Measurements from ENCODE around the gene SPPL2B.
"Not testable (repeated sequence)": the region's sequence is repeated elsewhere in the genome, so short reads cannot be mapped to it uniquely, and the experiment has no call there.

Gene SPPL2B

DNA sequence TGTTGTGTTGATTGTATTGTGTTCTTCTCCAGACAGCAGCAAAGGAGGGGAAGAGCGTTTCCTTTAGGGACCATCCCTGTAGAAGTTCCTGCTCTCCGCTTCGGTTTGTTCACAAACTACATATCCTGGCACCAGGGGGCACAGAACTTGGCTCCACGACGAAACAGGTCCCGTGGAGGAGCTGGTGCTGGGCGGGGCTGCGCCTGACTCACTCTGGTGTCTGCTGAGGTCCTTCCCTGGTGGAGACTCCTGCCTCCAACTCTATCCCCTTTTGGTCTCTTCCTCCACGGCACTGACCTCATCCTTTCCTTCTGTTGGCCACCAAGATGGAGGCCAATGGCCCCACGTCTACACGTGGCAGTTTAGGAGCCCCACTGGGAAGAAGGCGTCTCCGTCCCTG is 46.3 kb downstream of the SPPL2B start:
- in situ Hi-C loops (cut with MboI; ENCODE audit: low sequenced_read_pairs), result no loop called here

GRCh38 chr19:2375353-2376121 is 47.1 kb downstream of the SPPL2B start:
- in situ Hi-C loops (cut with MboI; ENCODE audit: low sequenced_read_pairs), result no loop called here

DNA sequence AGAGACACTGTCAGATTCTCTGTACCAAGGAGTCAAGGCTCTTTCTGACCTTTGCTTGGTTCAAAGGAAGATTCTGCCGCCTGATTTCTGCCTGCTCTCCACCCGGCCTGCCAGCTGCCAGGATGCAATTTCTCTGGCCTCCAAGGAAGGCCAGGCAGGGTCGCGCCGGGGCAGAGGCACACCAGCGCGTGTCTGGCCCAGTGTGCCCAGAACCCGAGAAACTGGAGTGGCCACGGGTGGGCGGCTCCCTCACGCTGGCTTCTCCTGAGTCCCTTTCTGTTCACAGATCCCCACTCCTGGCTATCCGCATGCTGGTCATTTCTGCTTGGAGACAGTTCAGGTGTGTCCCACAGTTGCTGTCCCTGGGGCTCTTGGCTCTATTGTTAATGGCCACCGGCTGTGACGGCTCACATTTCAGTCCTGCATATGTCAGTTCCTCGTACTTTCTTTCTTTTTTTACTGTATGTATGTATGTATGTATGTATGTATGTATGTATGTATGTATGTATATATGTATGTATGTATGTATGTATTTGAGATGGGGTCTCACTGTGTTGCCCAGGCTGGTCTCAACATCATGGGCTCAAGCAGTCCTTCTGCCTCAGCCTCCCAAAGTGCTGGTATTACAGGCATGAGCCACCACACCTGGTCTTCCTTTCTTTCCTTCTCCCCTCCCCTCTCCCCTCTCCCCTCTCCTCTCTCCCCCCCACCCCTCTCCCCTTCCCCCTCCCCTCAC is 48.5 kb downstream of the SPPL2B start:
- in situ Hi-C loops (cut with MboI; ENCODE audit: low sequenced_read_pairs), result no loop called here

DNA sequence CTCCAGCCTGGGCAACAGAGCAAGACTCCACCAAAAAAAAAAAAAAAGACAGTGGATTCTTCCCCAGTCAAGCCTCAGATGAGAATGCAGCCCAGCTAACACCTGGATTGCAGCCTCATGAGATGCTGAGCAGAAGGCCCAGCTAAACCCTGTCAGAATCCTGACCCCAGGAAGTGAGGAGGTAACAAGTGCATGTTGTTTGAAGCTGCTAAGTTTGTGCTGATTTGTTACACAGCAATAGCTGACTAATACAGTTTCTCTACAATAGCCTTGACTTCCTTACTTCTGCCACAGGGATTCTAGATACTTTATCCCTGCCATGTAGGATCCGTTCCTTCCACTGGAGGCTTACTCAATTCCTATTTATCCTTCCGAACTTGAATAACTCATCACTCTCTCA is 52.1 kb downstream of the SPPL2B start:
- in situ Hi-C loops (cut with MboI; ENCODE audit: low sequenced_read_pairs), result loop anchor here (10.0 kb wide), 1 partner anchor 226 kb away; the partner anchor contains the start of gene AP3D1

DNA sequence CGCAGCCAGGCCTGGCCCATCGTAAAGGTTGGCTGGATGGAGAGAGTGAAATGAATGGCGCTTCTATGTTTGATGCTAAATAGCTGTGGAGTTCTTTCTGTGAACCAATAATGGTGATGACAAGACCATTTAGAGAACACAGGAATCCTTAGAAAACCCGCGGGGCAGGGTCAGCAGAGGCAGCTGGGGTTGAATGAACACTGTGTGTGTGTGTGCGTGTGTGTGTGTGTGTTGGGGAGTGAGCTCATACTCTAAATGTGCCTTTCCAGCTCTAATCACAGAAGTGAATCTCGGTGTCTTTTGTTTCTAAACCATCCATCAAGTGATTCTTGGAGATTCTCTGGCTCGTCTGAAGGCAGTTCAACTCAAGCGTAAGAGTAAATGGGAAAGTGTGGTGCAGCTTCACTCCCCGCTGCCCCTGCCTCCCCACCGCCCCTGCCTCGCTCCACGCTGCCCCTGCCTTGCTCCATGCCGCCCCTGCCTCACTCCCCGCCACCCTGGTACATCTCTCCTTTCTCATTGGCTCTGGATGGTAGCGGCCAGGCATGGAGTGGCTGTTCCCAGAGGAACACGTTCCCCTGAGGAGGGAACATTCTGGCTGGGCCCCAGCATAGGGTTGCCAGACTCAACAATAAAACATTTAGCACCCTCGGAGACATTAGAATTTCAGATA is 52.8 kb downstream of the SPPL2B start:
- in situ Hi-C loops (cut with MboI; ENCODE audit: low sequenced_read_pairs), result loop anchor here (10.0 kb wide), 1 partner anchor 226 kb away; the partner anchor contains the start of gene AP3D1

DNA sequence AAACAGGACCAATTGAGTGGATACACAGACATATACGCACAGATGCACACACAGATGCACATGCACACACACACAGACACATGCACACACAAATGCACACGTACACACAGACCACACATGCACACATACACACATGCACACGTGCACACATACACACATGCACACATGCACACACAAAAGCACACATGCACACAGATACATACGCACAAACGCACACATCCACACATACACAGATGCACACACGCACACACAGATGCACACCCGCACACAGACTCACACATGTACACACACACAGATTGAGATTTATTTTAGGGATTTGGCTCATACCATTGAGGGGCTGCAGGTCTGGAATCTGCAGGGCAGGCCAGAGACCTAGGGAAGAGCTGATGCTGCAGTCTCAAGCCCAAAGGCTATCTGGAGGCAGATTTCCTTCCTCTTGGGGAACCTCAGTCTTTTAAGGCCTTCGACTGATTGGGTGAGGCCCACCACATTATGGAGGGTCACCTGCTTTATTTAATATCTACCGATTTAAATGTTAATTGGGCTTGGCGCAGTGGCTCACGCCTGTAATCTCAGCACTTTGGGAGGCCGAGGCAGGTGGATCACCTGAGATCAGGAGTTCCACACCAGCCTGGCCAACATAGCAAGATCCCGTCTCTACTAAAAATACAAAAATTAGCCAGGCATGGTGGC is 54.2 kb downstream of the SPPL2B start:
- in situ Hi-C loops (cut with MboI; ENCODE audit: low sequenced_read_pairs), result loop anchor here (10.0 kb wide), 1 partner anchor 228 kb away; the partner anchor contains the start of gene AP3D1

- in situ Hi-C loops (cut with MboI; ENCODE audit: low sequenced_read_pairs), result loop anchor here (10.0 kb wide), 1 partner anchor 230 kb away; the partner anchor contains the start of gene AP3D1
Observed at GRCh38 chr19:2385053-2385721, 56.7 kb downstream of the SPPL2B start.

DNA sequence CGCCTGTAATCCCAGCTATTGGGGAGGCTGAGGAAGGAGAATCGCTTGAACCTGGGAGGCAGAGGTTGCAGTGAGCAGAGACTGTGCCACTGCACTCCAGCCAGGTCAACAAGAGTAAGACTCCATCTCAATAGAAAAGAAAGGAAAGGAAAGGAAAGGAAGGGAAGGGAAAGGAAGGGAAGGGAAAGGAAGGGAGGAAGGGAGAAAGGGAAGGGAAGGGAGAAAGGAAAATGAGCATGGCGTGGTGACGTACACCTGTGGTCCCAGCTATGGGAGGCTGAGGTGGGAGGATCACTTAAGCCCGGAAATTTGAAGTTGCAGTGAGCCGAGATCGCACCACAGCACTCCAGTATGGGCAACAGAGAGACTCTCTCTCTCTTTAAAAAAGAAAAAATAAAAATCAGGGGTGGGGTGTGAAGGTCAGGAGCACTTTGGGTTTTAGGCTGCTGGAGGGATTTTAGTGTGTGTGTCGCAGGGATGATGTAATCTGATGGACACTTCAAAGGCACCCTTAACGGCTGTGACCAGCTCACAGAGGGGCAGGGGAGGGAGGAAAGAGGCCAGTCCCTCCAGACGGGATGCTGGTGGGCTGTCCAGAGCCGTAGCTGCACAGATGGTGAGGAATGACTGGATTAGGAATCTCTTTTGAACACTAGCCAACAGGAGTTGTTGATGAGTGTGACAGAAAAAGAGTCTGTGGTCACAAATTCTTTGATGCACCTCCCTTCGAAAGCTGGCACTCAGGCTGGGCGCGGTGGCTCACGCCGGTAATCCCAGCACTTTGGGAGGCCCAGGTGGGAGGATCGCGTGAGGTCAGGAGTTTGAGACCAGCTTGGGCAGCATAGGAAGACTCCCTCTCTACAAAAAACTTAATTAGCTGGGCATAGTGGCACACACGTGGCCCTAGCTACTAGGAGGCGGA is 59.1 kb downstream of the SPPL2B start:
- in situ Hi-C loops (cut with MboI; ENCODE audit: low sequenced_read_pairs), result loop anchor here (10.0 kb wide), 1 partner anchor 233 kb away; the partner anchor contains the start of gene AP3D1

DNA sequence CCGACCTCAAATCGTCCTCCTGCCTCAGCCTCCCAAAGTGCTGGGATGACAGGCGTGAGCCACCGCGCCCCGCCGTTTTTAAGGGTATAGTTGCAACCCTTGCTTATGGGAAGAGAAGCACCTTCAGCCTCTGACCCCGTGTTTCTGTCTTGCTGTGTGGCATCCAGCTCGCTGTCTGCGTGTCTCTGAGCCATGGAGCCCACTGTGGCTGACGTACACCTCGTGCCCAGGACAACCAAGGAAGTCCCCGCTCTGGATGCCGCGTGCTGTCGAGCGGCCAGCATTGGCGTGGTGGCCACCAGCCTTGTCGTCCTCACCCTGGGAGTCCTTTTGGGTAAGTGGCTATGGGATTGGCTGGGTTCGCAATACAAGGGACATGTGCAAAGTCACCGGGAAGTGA is 61.1 kb downstream of the SPPL2B start:
- in situ Hi-C loops (cut with MboI; ENCODE audit: low sequenced_read_pairs), result loop anchor here (10.0 kb wide), 1 partner anchor 235 kb away; the partner anchor contains the start of gene AP3D1

DNA sequence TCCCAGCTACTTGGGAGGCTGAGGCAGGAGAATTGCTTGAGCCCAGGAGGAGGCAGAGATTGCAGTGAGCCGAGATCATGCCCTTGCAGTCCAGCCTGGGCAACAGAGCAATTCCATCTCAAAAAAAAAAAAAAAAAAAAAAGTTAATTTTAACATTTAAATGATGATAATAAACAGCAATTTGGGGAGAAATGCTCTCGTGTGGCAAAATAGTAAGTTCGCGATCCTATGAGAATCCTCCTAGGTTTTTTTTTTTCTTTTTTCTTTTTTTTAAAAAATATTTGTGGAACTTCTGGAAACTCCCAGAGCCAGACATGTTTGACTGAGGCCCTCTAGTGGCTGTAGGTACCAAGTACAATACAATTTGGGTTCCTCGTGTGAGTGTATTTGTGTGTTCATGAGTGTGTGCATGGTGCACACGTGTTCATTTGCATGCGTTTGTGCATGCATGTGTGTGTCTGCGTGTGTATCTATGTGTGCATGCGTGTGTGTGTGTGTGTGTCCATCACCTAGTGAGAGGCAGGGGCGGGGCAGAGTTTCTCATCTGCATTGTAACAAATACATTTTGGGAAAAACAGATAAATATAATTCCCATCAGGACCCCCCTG is 62.7 kb downstream of the SPPL2B start:
- in situ Hi-C loops (cut with MboI; ENCODE audit: low sequenced_read_pairs), result no loop called here

GRCh38 chr19:2392366-2392765 is 63.9 kb downstream of the SPPL2B start:
- in situ Hi-C loops (cut with MboI; ENCODE audit: low sequenced_read_pairs), result no loop called here

DNA sequence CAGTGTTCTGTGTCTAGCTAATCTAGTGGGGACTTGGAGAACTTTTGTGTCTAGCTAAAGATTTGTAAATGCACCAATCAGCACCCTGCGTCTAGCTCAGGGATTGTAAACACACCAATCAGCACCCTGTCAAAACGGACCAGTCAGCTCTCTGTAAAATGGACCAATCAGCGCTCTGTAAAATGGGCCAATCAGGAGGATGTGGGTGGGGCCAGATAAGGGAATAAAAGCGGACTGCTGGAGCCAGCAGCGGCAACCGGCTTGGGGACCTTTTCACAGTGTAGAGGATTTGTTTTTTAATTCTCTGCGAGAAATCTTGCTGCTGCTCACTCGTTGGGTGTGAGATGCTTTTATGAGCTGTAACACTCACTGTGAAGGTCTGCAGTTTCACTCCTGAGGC is 64.4 kb downstream of the SPPL2B start:
- in situ Hi-C loops (cut with MboI; ENCODE audit: low sequenced_read_pairs), result not testable (repeated sequence)

- in situ Hi-C loops (cut with MboI; ENCODE audit: low sequenced_read_pairs), result no loop called here
Observed at GRCh38 chr19:2394054-2394441, 65.6 kb downstream of the SPPL2B start.

DNA sequence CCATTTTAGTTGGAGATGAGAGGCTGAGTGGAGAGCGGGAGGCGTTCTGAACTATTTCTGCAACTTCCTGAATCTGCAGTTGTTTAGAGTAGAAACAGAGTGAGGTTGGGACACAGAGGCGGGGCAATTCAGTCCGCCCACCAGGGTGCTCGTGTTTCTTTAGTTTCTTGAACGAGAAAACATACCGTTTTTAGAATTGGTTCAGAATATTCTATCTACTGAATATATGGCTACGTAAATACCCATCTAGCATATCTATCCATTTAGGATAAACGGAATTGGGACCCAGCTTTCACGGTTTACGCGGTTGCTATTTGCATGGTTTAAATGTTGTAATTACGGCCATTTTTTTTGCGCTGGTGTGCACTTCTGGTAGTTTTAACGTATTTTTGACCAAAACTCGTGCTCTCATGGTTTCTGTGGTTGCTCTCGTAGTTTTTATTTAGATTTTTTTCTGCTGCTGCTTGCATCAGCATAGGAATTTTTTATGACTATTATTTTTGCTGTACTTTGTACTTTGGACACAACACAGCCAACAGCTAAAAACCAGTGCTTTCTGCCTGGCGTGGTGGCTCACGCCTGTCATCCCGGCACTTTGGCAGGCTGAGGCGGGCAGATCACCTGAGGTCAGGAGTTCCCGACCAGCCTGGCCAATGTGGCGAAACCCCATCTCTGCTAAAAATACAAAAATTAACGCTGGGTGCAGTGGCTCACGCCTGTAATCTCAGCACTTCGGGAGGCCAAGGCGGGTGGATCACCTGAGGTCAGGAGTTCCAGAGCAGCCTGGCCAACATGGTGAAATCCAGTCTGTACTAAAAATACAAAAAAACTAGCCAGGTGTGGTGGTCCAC is 66.2 kb downstream of the SPPL2B start:
- in situ Hi-C loops (cut with MboI; ENCODE audit: low sequenced_read_pairs), result no loop called here

DNA sequence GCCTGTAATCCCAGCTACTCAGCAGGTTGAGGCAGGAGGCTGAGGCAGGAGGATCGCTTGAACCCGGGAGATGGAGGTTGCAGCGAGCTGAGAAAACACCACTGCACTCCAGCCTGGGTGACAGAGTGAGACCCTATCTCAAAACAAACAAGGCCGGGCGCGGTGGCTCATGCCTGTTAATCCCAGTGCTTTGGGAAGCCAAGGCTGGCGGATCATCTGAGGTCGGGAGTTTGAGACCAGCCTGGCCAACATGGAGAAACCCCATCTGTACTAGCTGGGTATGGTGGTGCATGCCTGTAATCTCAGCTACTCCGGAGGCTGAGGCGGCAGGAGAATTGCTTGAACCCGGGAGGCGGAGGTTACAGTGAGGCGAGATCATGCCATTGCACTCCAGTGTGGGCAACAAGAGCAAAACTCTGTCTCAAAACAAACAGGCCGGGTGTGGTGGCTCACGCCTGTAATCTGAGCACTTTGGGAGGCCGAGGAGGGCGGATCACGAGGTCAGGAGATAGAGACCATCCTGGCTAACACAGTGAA is 66.9 kb downstream of the SPPL2B start:
- in situ Hi-C loops (cut with MboI; ENCODE audit: low sequenced_read_pairs), result not testable (repeated sequence)

DNA sequence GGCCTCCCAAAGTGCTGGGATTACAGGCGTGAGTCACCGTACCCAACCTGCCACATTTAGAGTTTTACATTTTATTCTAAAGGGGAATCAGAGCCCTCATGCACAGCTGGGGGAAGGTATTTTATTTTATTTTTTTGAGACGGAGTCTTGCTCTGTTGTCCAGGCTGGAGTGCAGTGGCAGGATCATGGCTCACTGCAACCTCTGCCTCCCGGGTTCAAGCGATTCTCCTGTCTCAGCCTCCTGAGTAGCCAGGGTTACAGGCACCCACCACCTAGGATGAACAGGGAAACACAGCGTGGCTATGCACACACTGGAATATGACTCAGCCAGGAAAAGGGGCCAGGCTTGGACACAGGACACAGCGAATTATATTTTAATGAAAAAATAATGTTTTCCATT is 68.7 kb downstream of the SPPL2B start:
- in situ Hi-C loops (cut with MboI; ENCODE audit: low sequenced_read_pairs), result not testable (repeated sequence)

GRCh38 chr19:2398735-2399305 is 70.3 kb downstream of the SPPL2B start:
- in situ Hi-C loops (cut with MboI; ENCODE audit: low sequenced_read_pairs), result no loop called here
